ENCODE data around the gene BRWD1.

GRCh38 chr21:39134288-39134810 is 179.1 kb downstream of the BRWD1 start:
- TF ChIP-seq PATZ1 (CRISPR knock-in tag; IDR thresholded peaks at IDR 0.05; ENCODE audit: borderline replicate concordance) (no peak), ZNF70 (CRISPR knock-in tag; IDR thresholded peaks at IDR 0.05) (no peak)

Data from SK-N-SH treated with all-trans-retinoic acid at 6 μM for 48 hours (cell line).